ENCODE results near the gene FSD1.

The FSD1 gene

DNA sequence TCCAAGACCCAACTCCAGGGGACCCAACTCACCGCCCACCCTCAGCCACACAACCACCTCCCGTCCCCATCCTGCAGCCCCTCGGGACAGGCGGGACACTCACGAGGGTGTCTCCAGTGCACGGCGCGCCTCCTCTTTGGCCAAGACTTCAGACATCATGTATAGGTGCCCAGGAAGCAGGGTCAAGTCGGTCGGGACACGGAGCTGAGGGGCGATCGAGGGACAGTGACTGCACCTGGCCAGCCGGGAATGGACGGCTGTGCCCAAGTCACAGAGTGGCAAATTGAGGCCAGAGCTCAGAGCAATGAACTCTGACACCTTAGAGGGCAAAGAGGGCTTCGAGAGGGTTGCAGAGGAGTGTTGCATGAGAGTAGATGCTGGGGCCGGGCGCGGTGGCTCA lies 25.5 kb downstream of the FSD1 start:
- H3K4me1 ChIP-seq (ENCODE audit: low read length): no peaks in the 10 kb centered on the region
- no peaks in the 10 kb centered on the region for H4K20me1 ChIP-seq (ENCODE audit: insufficient read depth, low read length)
- no peaks in the 10 kb centered on the region for H3K27me3 ChIP-seq (ENCODE audit: low read depth, low read length)
- H3K36me3 ChIP-seq (replicated peaks; ENCODE audit: low read depth, low read length): no peaks in the 10 kb centered on the region
- no peak overlapping the region for H3K9ac ChIP-seq (ENCODE audit: low read length)
- no peak overlapping the region for H3K27ac ChIP-seq (ENCODE audit: low read length)
- no peaks in the 10 kb centered on the region for H3K9me3 ChIP-seq (ENCODE audit: insufficient read depth, low read length)
- TF ChIP-seq CTCF (IDR thresholded peaks at IDR 0.05; ENCODE audit: low read depth, low read length) (no peak), EZH2phosphoT487 (IDR thresholded peaks at IDR 0.05; ENCODE audit: low read depth) (no peak)
- H3K79me2 ChIP-seq (ENCODE audit: low read length): no peaks in the 10 kb centered on the region
- H3K4me2 ChIP-seq (ENCODE audit: low read length): no peak overlapping the region
- H3K4me3 ChIP-seq (ENCODE audit: low read length): no peak overlapping the region
- H2AFZ ChIP-seq (ENCODE audit: low read depth, low read length): no peak overlapping the region

- Histone ChIP-seq H4K20me1 (ENCODE audit: insufficient read depth, low read length) (no peaks in the 10 kb centered on the region), H3K4me3 (ENCODE audit: low read length) (no peak overlapping the region), H3K27me3 (ENCODE audit: low read depth, low read length) (no peaks in the 10 kb centered on the region), H3K4me1 (ENCODE audit: low read length) (peaks cover 13% of the 10 kb centered on the region; the same call in 1 of the 2 replicates), H3K4me2 (ENCODE audit: low read length) (no peak overlapping the region), H2AFZ (ENCODE audit: low read depth, low read length) (no peak overlapping the region), H3K9me3 (ENCODE audit: insufficient read depth, low read length) (no peaks in the 10 kb centered on the region), H3K79me2 (ENCODE audit: low read length) (no peaks in the 10 kb centered on the region), H3K9ac (ENCODE audit: low read length) (no peak overlapping the region), H3K27ac (ENCODE audit: low read length) (no peak overlapping the region), H3K36me3 (replicated peaks; ENCODE audit: low read depth, low read length) (no peaks in the 10 kb centered on the region)
- no peak for TF ChIP-seq CTCF (IDR thresholded peaks at IDR 0.05; ENCODE audit: low read depth, low read length)
Observed at GRCh38 chr19:4334929-4335570, 30.7 kb downstream of the FSD1 start.

GRCh38 chr19:4337906-4338440 lies 33.6 kb downstream of the FSD1 start:
- Histone ChIP-seq H3K4me2 (ENCODE audit: low read length) (peak overlapping the region; percentile 99), H3K27ac (ENCODE audit: low read length) (peak overlapping the region; percentile 50; the same call in 1 of the 2 replicates), H3K4me3 (ENCODE audit: low read length) (peak overlapping the region; percentile 87), H3K79me2 (ENCODE audit: low read length) (no peaks in the 10 kb centered on the region), H2AFZ (ENCODE audit: low read depth, low read length) (peak overlapping the region; percentile 100), H3K27me3 (ENCODE audit: low read depth, low read length) (no peaks in the 10 kb centered on the region), H3K4me1 (ENCODE audit: low read length) (peaks cover 13% of the 10 kb centered on the region; the same call in 1 of the 2 replicates), H3K36me3 (replicated peaks; ENCODE audit: low read depth, low read length) (no peaks in the 10 kb centered on the region), H4K20me1 (ENCODE audit: insufficient read depth, low read length) (no peaks in the 10 kb centered on the region), H3K9me3 (ENCODE audit: insufficient read depth, low read length) (no peaks in the 10 kb centered on the region), H3K9ac (ENCODE audit: low read length) (peak overlapping the region; percentile 87)
- no peak for TF ChIP-seq EZH2phosphoT487 (IDR thresholded peaks at IDR 0.05; ENCODE audit: low read depth)
- no peak for TF ChIP-seq CTCF (IDR thresholded peaks at IDR 0.05; ENCODE audit: low read depth, low read length)

GRCh38 chr19:4338441-4339355 lies 34.3 kb downstream of the FSD1 start, which contains the start of gene STAP2:
Gene STAP2 (minus strand): TSS chr19:4338827. CDS start chr19:4338753, 74 bp downstream.
- Histone ChIP-seq H2AFZ (ENCODE audit: low read depth, low read length) (peak within 1 kb of the TSS; percentile 100), H3K9ac (ENCODE audit: low read length) (peak within 1 kb of the TSS; percentile 87), H3K27ac (ENCODE audit: low read length) (peak within 1 kb of the TSS; percentile 50), H3K36me3 (replicated peaks; ENCODE audit: low read depth, low read length) (no peaks in the 10 kb centered on the region), H3K4me3 (ENCODE audit: low read length) (peak within 1 kb of the TSS; percentile 87), H3K9me3 (ENCODE audit: insufficient read depth, low read length) (no peaks in the 10 kb centered on the region), H3K4me2 (ENCODE audit: low read length) (peak within 1 kb of the TSS; percentile 99), H3K4me1 (ENCODE audit: low read length) (peaks cover 13% of the 10 kb centered on the region; the same call in 1 of the 2 replicates), H4K20me1 (ENCODE audit: insufficient read depth, low read length) (no peaks in the 10 kb centered on the region), H3K27me3 (ENCODE audit: low read depth, low read length) (no peaks in the 10 kb centered on the region), H3K79me2 (ENCODE audit: low read length) (no peaks in the 10 kb centered on the region)
- no peak for TF ChIP-seq EZH2phosphoT487 (IDR thresholded peaks at IDR 0.05; ENCODE audit: low read depth)
- TF ChIP-seq CTCF (IDR thresholded peaks at IDR 0.05; ENCODE audit: low read depth, low read length): no peak

Data from OCI-LY3 (cell line).